Measurements from ENCODE around the gene ARHGEF35. TPM values are rescaled to one million over a fixed set of nuclear protein-coding genes. Genes with fewer than 3 reads are reported as not detected.
A peak's percentile ranks its signal among the peaks of the same experiment; 100 is the strongest.
"Not testable (repeated sequence)": the region's sequence is repeated elsewhere in the genome, so short reads cannot be mapped to it uniquely, and the experiment has no call there.

The ARHGEF35 gene
- total and polyA plus RNA-seq, 8 donors: 1.0 to 18.1 (median 13.8) TPM

- H3K36me3 ChIP-seq; H3K4me1 ChIP-seq; H3K27ac ChIP-seq; H3K9me3 ChIP-seq; intact Hi-C loops (cut with DNase I); H3K4me3 ChIP-seq; H3K27me3 ChIP-seq: not testable (repeated sequence)
- peak in 1 of 2 donors; percentile 26 for TF ChIP-seq CTCF (IDR thresholded peaks at IDR 0.05)
- ATAC-seq (peak; percentile 82), DNase-seq (peak in 1 of 4 donors; percentile 20)
These were observed 17.1 kb downstream of the ARHGEF35 start for GRCh38 chr7:144178380-144179164.

GRCh38 chr7:144174613-144175012, 21.0 kb downstream of the ARHGEF35 start:
- TF ChIP-seq CTCF (IDR thresholded peaks at IDR 0.05): no peak
- Histone ChIP-seq H3K27me3 (no peaks in the 10 kb centered on the region), H3K9me3 (no peaks in the 10 kb centered on the region), H3K4me1 (no peaks in the 10 kb centered on the region), H3K27ac (no peak overlapping the region), H3K4me3 (no peak overlapping the region), H3K36me3 (no peaks in the 10 kb centered on the region)
- DNase-seq (peak in 1 of 4 donors; percentile 8), ATAC-seq (no peak)
- intact Hi-C loops (cut with DNase I): no loop called here

GRCh38 chr7:144171594-144172350, 23.9 kb downstream of the ARHGEF35 start:
- intact Hi-C loops (cut with DNase I); H3K27me3 ChIP-seq; ATAC-seq; H3K36me3 ChIP-seq; H3K4me1 ChIP-seq; H3K9me3 ChIP-seq; H3K27ac ChIP-seq; DNase-seq; H3K4me3 ChIP-seq: not testable (repeated sequence)

GRCh38 chr7:144164784-144165183, 30.8 kb downstream of the ARHGEF35 start:
- no peak for ATAC-seq
- no peak for TF ChIP-seq CTCF (IDR thresholded peaks at IDR 0.05)
- Histone ChIP-seq H3K27me3 (no peaks in the 10 kb centered on the region), H3K9me3 (no peaks in the 10 kb centered on the region), H3K4me1 (no peaks in the 10 kb centered on the region), H3K4me3 (no peak overlapping the region), H3K27ac (no peak overlapping the region), H3K36me3 (no peaks in the 10 kb centered on the region)
- intact Hi-C loops (cut with DNase I): no loop called here
- no peak for DNase-seq

- intact Hi-C loops (cut with DNase I): no loop called here
- no peak for TF ChIP-seq CTCF (IDR thresholded peaks at IDR 0.05)
- no peak for ATAC-seq
- Histone ChIP-seq H3K4me1 (no peaks in the 10 kb centered on the region), H3K27me3 (no peaks in the 10 kb centered on the region), H3K9me3 (no peaks in the 10 kb centered on the region), H3K36me3 (no peaks in the 10 kb centered on the region), H3K27ac (no peak overlapping the region), H3K4me3 (no peak overlapping the region)
- no peak for DNase-seq
These were observed 36.8 kb downstream of the ARHGEF35 start for GRCh38 chr7:144158861-144159260.

Measured in left lung (tissue), 10 donors.